GM18951 (cell line): ENCODE measurements around the gene DPPA3.
"Not testable (repeated sequence)": the region's sequence is repeated elsewhere in the genome, so short reads cannot be mapped to it uniquely, and the experiment has no call there.

Experiments used
- POLR2A ChIP-seq: IDR thresholded peaks from 4 replicates; pipeline ENCODE4 v1.6.1; 2011; ENCODE audit warnings: mild to moderate bottlenecking; ENCODE audit not compliant: insufficient read length, insufficient read depth; ENCODE audit errors: extremely low read depth
- in situ Hi-C: fragments of 300-500 bp; cut with MboI; formaldehyde crosslinking; loops from one replicate; pipeline ENCODE4 v1.12.0; 2022; ENCODE audit warnings: low sequenced_read_pairs, mixed read lengths, inconsistent platforms; ENCODE audit not compliant: unreplicated experiment

DPPA3 gene

GRCh38 chr12:7709969-7710675 is 1.1 kb upstream of the DPPA3 start:
- in situ Hi-C loops, result no loop called here
- no peak for TF ChIP-seq POLR2A

DNA sequence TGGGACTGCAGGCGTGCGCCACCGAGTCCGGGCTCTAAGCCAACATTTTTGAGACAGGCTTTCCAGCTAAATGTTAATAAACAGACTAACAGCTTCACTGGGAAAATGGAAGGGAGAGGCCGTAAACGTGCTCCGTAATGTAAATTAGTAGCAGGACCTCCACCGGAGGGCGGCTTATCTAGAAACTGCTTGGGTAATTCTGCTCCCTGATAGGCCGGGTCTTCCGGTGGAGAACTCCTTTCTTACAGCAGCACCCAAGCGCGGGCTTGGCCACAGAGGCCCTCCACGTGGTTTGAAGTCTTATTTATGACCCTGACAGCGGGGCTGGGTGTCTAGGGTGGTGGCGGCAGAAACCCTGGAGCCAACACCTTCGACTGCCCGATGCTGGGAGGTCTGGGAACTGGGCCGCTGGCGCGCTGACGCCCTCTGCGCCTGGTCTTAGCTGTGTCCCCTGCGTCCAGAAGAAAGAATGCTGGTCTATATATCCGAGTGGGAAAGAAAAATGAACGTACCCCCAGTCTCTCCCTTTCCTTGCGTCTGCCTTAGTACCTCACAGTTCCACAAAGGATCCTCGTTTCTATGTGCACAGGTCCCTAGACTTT is 1.7 kb downstream of the DPPA3 start:
- in situ Hi-C loops, result no loop called here
- TF ChIP-seq POLR2A, result no peak

DNA sequence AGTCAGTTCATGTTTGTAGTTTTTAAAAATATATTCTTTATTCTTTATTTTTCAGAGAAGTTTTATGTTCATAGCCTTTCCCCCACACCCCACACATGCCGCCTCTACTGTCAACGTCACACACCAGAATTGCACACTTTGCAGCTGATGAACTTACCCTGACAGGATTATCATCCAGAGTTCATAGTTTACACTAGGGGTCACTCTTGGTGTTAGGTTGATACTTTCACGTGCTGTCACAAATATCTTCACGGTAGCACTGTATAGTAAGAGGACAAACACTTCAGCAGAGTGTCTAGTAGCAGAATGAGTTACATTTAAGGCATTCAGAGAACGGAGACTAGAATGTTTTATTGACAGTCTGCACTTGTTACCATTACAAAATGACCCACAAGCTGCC is 5.1 kb downstream of the DPPA3 start:
- in situ Hi-C loops, result no loop called here
- TF ChIP-seq POLR2A, result no peak

GRCh38 chr12:7719946-7720730 is 8.9 kb downstream of the DPPA3 start:
- in situ Hi-C loops, result no loop called here
- no peak for TF ChIP-seq POLR2A

DNA sequence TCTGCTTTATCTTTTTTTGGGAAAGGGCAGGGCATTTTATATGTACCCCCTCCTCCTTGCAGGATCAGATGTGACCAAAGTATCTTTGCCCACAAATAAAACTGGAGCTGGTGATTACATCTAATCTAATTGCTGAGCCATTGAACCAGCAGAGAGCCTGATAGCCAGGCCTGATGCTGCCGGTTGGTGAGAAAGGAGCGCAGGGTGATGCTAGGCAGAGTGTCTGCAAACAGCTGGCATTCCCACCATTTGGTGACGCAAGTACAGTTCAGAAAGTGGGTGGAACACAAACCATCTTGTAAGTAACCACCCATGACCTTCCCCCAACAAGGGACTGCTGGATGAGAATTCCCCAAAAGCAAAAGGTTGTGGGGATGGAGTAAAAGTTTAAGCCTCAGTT is 12.7 kb downstream of the DPPA3 start:
- in situ Hi-C loops, result no loop called here
- TF ChIP-seq POLR2A, result no peak

DNA sequence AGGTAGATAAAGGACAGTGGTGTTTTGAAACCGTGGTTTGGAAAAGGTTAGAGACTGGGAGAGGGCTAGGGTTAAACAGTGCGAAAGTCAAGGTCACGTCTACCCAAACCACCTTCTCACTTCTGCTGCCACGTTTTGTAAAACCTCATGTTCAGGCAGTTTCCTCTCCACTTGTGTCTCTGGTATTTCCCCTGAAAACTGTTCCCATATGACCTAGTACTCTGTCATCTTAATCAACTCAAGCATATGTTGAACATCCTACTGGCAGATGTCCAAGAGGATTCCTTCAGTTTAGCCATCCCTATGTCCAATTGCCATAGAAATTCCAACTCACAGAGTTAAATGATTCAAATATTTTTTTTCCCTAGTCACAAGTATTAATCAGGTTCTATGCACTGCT is 18.5 kb downstream of the DPPA3 start:
- in situ Hi-C loops, result no loop called here

GRCh38 chr12:7730984-7731383 is 19.8 kb downstream of the DPPA3 start:
- in situ Hi-C loops, result not testable (repeated sequence)

More for the DNA sequence above, 18.5 kb downstream of the DPPA3 start:
- no peak for TF ChIP-seq POLR2A

DNA sequence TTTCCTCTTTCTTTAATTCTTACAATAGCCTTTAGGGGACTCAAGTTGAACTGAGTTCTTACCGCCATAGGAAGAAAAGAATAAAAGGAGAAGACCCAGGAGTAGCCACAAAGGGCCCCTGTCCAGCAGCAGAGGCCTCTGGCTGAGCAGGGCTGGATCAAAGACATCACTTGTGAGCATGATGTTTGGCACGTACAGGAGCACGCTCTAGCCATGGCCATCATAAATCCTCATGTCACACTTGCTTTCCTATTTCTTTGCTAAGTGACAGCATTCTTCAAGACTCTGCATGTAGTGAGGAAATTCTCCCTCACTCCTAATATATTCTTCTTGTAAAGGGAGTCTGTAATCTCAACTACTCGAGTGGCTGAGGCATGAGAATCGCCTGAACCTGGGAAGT is 20.3 kb downstream of the DPPA3 start:
- no peak for TF ChIP-seq POLR2A
- in situ Hi-C loops, result no loop called here

GRCh38 chr12:7732993-7733392 is 21.8 kb downstream of the DPPA3 start:
- in situ Hi-C loops, result no loop called here
- TF ChIP-seq POLR2A, result no peak

DNA sequence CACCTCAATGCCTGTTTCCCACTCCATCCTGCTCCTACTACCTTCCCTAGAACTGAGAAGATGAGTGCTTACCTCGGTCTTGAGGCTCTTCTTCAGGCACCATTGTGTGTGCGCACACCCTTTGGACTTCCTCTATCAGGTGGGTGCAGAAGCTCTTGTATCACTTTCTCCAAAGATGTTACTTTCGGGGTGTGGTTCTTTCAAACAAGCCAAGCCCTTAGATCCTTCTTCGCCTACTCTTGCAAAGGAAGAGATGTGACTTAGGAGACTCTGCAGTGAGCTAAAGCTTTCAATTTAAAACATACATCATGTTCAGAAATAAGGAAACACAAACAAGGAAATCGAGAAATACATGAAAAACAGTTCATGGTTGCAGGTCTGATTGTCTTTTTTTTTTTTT is 36.0 kb downstream of the DPPA3 start, which contains the start of gene CLEC4C:
Gene CLEC4C (minus strand): TSS at position 130 of the 400 bp plus-strand sequence. CDS start 27 bp downstream, at position 103.
- in situ Hi-C loops, result no loop called here
- no peak for TF ChIP-seq POLR2A

GRCh38 chr12:7748852-7749251 is 37.6 kb downstream of the DPPA3 start:
- no peak for TF ChIP-seq POLR2A
- in situ Hi-C loops, result no loop called here

- TF ChIP-seq POLR2A, result no peak
- in situ Hi-C loops, result no loop called here
These were observed 38.2 kb downstream of the DPPA3 start for GRCh38 chr12:7749442-7749841.

DNA sequence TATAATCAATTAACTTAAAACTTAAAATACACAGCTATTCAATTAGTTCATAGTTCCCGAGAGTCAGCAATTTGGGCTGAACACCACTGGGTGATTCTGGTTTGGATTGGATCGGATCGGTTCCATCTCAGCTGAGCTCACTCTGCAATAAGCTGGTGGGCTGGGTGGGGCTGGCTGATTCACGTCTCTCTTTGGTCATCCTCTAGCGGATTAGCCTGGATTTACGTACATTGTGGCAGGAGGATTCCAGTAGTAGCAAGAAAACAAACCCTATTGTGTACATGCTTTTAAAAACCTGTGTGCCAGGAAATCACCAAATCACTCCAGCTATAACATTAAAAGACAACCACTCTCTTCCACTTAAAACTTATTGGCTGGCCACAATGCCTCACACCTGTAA is 39.1 kb downstream of the DPPA3 start:
- TF ChIP-seq POLR2A, result no peak
- in situ Hi-C loops, result no loop called here

GRCh38 chr12:7751394-7751793 is 40.2 kb downstream of the DPPA3 start:
- no peak for TF ChIP-seq POLR2A
- in situ Hi-C loops, result no loop called here

GRCh38 chr12:7751941-7752922 is 41.0 kb downstream of the DPPA3 start:
- in situ Hi-C loops, result not testable (repeated sequence)

DNA sequence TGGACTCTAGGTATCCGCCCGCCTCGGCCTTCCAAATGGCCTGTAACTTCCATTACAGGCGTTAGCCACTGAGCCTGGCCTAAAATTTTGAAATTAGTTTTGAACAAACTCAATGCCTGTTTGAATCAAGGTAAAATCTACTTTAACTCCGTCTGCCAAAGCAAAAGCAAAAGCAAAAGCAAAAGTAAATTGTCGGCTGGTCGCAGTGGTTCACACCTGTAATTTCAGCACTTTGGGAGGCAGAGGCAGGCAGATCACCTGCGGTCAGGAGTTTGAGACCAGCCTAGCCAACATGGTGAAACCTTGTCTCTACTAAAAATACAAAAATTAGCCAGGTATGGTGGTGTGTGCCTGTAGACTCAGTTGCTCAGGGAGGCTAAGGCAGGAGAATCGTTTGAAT is 44.4 kb downstream of the DPPA3 start:
- in situ Hi-C loops, result not testable (repeated sequence)
